C4-2B (cell line): ENCODE data around the gene FOXB2.

Source experiments
- ZFX ChIP-seq: fragments of 450-650 bp; IDR thresholded peaks from 2 replicates; pipeline ENCODE4 v1.6.1; 2017
- TF ChIP-seq, protein P1 (sequence below): fragments of 450-650 bp; conservative IDR thresholded peaks from 2 replicates; pipeline ENCODE4 v1.5.1; 2017; ENCODE audit warnings: mild to moderate bottlenecking

DNA sequence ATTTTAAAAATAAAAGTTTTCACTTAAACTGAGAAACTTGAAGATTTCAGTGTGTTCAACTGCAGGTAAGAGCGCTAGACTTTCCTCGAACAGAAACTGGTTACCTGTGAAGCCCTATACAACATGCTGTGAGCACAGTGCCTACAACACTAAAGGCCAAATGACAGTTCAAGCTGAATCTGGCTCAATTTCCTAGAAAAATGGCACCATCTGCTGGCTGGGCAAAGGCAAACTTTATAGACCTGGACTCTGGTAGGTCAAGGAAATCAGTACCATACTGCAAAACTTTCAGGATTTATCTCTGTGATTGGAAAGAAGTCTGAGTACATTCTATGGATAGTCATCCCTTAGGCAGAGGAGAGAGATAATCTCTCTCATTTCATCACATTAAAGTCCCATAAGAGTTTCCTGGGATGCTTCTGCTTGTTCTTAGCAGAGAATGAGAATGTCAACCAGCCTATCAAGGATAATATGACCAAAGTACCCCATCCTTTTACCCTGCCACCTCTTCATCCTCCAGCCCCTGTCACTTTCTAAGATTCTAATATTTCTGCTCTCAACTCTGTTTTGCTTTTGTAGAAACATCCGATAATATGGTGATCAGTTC, 31.8 kb upstream of the FOXB2 start:
- TF ChIP-seq, protein P1, sequence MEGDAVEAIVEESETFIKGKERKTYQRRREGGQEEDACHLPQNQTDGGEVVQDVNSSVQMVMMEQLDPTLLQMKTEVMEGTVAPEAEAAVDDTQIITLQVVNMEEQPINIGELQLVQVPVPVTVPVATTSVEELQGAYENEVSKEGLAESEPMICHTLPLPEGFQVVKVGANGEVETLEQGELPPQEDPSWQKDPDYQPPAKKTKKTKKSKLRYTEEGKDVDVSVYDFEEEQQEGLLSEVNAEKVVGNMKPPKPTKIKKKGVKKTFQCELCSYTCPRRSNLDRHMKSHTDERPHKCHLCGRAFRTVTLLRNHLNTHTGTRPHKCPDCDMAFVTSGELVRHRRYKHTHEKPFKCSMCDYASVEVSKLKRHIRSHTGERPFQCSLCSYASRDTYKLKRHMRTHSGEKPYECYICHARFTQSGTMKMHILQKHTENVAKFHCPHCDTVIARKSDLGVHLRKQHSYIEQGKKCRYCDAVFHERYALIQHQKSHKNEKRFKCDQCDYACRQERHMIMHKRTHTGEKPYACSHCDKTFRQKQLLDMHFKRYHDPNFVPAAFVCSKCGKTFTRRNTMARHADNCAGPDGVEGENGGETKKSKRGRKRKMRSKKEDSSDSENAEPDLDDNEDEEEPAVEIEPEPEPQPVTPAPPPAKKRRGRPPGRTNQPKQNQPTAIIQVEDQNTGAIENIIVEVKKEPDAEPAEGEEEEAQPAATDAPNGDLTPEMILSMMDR: peak; percentile 74
- TF ChIP-seq ZFX: no peak
